HG03575 (cell line): Measurements from ENCODE around the gene MRRF.

Experiments used
- ATAC-seq: cut with Tn5 transposase; IDR thresholded peaks from one replicate; pipeline ENCODE4 v1.9.1; 2021; ENCODE audit not compliant: unreplicated experiment, insufficient number of reproducible peaks, low FRiP score; ENCODE audit errors: extremely low read depth

Gene MRRF

GRCh38 chr9:122226758-122227574 lies 37.7 kb upstream of the MRRF start:
- ATAC-seq = no peak

GRCh38 chr9:122227575-122227900 lies 37.1 kb upstream of the MRRF start:
- no peak for ATAC-seq

- ATAC-seq = no peak
Measured at GRCh38 chr9:122228191-122228567, 36.5 kb upstream of the MRRF start.

GRCh38 chr9:122228568-122229484 lies 35.9 kb upstream of the MRRF start, which contains the start of gene LHX6:
LHX6 (minus strand) TSS chr9:122228957; CDS start chr9:122228740, 217 bp downstream.
- ATAC-seq = no peak

- ATAC-seq = no peak
Measured at GRCh38 chr9:122229485-122229837, 35.2 kb upstream of the MRRF start.

- ATAC-seq = no peak
Measured at GRCh38 chr9:122232796-122233306, 31.8 kb upstream of the MRRF start.

GRCh38 chr9:122234022-122234748 lies 30.5 kb upstream of the MRRF start:
- ATAC-seq = no peak

- ATAC-seq = no peak
Measured at GRCh38 chr9:122236681-122237080, 28.0 kb upstream of the MRRF start.

GRCh38 chr9:122239722-122240121 lies 25.0 kb upstream of the MRRF start:
- ATAC-seq = no peak

GRCh38 chr9:122244349-122244748 lies 20.3 kb upstream of the MRRF start:
- no peak for ATAC-seq

GRCh38 chr9:122246666-122247065 lies 18.0 kb upstream of the MRRF start:
- no peak for ATAC-seq

GRCh38 chr9:122248448-122248865 lies 16.2 kb upstream of the MRRF start:
- no peak for ATAC-seq

GRCh38 chr9:122251351-122251750 lies 13.3 kb upstream of the MRRF start:
- ATAC-seq = no peak

GRCh38 chr9:122252796-122253195 lies 11.9 kb upstream of the MRRF start:
- ATAC-seq = no peak

GRCh38 chr9:122254761-122255160 lies 9.9 kb upstream of the MRRF start:
- ATAC-seq = no peak

GRCh38 chr9:122256206-122256605 lies 8.5 kb upstream of the MRRF start:
- no peak for ATAC-seq

GRCh38 chr9:122258886-122259415 lies 5.7 kb upstream of the MRRF start:
- ATAC-seq = no peak

GRCh38 chr9:122261469-122261881 lies 3.2 kb upstream of the MRRF start:
- ATAC-seq = no peak

GRCh38 chr9:122262073-122262472 lies 2.6 kb upstream of the MRRF start:
- no peak for ATAC-seq
